Endothelial cell of umbilical vein (primary cell): Measurements from ENCODE around the gene PLXNB1.

Source experiments
- CTCF ChIP-seq, 2 donors: IDR thresholded peaks; 1 replicate in 1 of 2; 2 replicates in 1 of 2; pipeline ENCODE4 v1.5.1; 2011; ENCODE audit warnings: low read length in 2 of 2, mild to moderate bottlenecking in 2 of 2, moderate library complexity in 2 of 2, control low read depth in 1 of 2, inconsistent platforms in 1 of 2, low read depth in 1 of 2; ENCODE audit not compliant: insufficient read depth in 1 of 2; ENCODE audit errors: extremely low read depth in 1 of 2
- EZH2 ChIP-seq: IDR thresholded peaks from 2 replicates; pipeline ENCODE4 v1.6.1; 2012; ENCODE audit warnings: borderline replicate concordance, low read depth, mild to moderate bottlenecking, moderate library complexity, low read length, inconsistent platforms; ENCODE audit not compliant: severe bottlenecking
- GATA2 ChIP-seq: IDR thresholded peaks from 2 replicates; pipeline ENCODE4 v1.7.0; 2011; ENCODE audit warnings: low read depth, mild to moderate bottlenecking, moderate library complexity, mixed read lengths, low read length; ENCODE audit not compliant: insufficient read length, insufficient read depth
- POLR2A ChIP-seq: IDR thresholded peaks from 2 replicates; pipeline ENCODE4 v1.6.1; 2012; ENCODE audit warnings: low read depth, mild to moderate bottlenecking, control low read depth, low read length
- POLR2AphosphoS5 ChIP-seq: IDR thresholded peaks from 2 replicates; pipeline ENCODE4 v1.6.1; 2012; ENCODE audit warnings: low read depth, mild to moderate bottlenecking, control low read depth, low read length, moderate library complexity; ENCODE audit not compliant: insufficient read depth
- TF ChIP-seq, protein P1 (sequence below): IDR thresholded peaks from 2 replicates; pipeline ENCODE4 v1.6.1; 2011; ENCODE audit not compliant: insufficient read depth, insufficient read length

DNA sequence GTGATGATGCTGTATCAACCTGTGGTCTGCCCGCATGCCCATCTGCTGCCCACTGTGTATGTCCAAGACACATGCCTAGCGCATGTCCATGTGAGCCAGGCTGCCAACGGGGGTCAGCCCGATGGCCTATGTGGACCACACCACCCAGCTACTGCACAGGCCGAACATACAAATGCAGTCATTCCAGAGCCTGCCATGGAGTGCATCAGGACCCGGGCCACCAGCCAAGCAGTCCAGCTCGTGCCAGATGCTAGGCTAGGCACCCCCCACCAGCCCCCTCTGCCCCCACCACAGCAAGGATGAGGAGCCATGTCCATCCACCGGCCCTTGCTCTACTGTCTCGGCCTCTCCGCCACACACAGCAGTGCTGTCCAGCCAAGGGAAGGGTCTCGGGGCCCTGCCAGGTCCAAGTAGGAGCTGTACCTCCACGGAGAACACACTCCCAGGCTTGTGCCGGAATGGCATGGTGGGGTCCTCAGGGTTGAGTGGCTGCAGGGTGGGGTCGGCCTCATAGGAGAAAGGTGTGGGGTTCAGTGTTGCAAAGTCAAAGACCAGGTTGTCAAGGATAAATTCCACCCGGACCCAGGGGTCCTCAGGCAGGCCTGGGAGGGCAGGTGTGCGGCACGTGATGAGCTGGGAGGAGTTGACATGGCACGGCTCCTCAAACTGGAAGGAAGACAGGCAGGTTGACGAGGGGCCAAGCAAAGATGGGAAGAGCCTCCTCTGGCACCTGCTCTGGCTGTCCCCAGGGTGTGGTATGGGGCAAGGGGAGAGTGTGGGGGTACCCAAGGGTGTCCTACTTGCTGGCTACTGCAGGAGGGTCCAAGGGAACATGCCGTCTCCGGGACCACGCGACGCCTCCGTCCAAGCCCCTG is 15.3 kb downstream of the PLXNB1 start:
- TF ChIP-seq, protein P1, sequence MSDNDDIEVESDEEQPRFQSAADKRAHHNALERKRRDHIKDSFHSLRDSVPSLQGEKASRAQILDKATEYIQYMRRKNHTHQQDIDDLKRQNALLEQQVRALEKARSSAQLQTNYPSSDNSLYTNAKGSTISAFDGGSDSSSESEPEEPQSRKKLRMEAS: no peak
- TF ChIP-seq EZH2 (no peak), CTCF (IDR thresholded peaks at IDR 0.05; ENCODE audit: extremely low read depth in 1 of 2, insufficient read depth in 1 of 2, low read depth in 1 of 2, low read length in 2 of 2) (no peak), POLR2A (no peak), POLR2AphosphoS5 (no peak), GATA2 (no peak)
